ENCODE data around the gene CETN1. TPM values are rescaled to one million over a fixed set of nuclear protein-coding genes. Genes with fewer than 3 reads are reported as not detected.
A peak's percentile ranks its signal among the peaks of the same experiment; 100 is the strongest.

CETN1 gene
- total RNA-seq, 1 experiment from 2014 or later, result not detected

DNA sequence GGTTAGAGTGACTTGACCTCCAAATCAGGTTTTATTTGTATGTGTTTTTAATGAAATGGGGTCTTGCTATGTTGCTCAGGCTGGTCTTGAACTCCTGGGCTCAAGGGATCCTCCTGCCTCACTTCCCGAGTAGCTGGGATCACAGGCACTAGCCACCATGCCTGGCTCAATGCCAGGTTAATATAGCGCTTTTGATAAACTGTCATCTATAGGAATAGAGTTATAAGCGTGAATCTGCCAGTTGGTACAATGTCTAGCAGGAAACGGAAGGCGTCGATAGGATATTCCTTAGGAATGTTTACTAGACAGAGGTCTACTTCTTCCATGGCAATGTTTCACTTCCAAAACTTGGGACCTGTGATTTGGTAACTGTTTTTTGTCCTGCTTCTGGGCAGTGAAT, 42.1 kb downstream of the CETN1 start:
- DNase-seq (ENCODE audit: low read depth), result no peak

DNA sequence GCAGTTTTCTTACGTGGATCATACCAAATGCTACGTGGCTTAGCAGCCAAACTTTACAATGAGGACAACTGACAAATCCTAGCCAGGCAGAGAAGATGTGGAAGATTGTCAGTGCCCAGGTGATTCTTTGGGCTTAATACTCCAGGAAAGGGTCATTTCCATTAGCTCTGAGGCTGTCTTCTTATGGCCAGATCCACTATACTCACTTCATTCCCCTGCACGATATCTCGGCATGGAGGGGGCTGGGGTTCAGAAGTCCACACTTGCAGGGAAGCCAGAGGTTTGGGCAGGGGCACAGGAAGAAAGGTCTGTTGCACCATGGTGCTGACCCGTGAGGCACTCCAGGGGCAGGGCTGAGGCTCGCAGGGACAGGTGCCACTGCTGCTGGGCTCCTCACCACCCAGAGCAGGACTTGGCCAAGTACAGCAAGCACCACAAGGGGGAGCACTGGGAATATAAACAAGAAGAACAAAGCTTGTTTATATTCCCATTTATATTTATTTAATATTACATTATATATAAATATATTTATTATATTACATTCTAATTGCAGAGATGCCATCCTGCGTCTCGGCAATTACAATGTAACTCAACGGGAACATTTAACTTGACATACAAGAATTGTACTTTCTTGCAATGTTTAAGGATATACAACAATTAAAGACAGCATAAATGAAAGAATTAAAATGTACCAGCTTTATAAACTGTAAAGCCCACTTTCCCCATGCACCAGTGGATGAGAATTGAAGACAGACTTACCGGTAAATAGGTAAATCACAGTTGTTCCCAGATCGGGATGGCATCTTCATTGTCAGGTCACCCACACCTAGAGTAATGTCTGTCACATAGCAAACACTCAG, 43.8 kb downstream of the CETN1 start:
- DNase-seq (ENCODE audit: low read depth), result peak; percentile 40

DNA sequence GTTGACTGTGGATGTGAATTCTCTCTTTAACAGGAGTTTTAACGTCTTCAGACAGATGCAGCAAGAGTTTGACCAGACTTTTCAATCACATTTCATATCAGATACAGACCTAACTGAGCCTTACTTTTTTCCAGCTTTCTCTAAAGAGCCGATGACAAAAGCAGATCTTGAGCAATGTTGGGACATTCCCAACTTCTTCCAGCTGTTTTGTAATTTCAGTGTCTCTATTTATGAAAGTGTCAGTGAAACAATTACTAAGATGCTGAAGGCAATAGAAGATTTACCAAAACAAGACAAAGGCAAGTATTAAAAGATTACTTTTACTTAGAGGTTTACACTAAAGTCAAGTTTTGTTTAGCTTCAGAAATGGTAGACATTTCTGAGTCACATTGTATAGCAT, 47.1 kb downstream of the CETN1 start:
- DNase-seq (ENCODE audit: low read depth), result no peak

DNA sequence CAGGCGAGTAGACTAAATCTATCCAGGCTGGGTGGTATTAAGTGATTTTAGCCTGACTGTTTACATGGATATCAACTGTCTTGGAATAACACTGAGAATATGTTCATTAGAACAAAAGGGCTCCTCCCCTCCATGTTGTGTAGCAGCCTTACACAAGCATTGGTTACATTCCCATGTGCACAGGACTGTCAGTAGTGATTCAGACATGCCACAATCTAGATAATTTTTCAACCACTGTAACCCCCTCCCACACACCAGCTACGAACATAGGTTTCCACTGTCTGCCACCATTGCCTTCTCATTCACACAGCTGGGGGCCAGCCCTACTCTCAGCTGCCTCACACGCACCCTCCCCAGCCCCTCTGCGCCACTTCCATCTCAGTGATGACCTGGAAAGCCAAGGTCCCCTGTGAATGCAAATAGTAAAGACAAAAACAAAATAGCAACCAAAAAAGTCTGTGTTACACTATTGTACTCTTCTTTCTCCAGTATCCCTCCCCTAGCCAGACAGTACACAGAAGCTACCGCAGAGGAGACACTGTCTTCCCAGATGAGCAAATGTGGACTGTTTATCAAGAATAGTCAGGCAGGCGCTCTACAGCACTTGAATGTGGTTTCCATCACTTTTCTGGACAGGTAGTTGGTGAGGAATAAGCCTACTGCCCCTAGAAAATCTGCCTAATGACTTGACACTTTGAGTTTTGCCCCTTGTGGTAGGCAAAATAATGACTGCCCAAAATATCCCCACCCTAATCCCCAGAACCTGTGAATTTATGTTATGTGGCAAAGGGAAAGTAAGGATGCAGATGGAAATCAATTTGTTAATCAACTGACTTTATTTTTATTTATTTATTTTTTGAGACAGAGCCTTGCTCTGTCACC, 49.3 kb downstream of the CETN1 start:
- peak; percentile 6 for DNase-seq (ENCODE audit: low read depth)

DNA sequence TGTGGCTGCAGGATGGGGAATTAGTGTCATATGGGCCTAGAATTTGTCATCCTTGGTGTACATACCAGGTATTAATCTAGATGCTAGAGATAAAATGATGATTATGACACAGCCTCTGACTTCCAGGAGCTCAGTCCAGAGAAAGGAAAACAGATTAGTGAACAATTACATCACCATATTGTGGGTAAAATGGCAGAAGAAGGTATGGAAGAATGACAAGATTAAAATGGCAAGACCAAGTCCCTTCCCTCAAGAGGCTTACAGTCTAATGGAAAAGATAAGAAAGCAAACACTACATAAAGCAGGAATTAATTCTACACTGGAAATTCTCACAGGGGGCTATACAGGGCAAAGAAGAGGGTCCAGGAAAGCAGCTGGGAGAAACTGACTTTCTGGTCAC, 51.4 kb downstream of the CETN1 start:
- no peak for DNase-seq (ENCODE audit: low read depth)

Other genes starting within 250 kb of the CETN1 start
- 1.7 and 2.6 TPM in 2 replicates for gene COLEC12, start 79.7 kb upstream of the CETN1 start, total RNA-seq (2014; rRNA removed; shearing (Covaris generic))
- not detected in 2 replicates for gene CLUL1, start 16.6 kb downstream of the CETN1 start, total RNA-seq (2014; rRNA removed; shearing (Covaris generic))
- gene TYMS, start 77.3 kb downstream of the CETN1 start, total RNA-seq (2014; rRNA removed; shearing (Covaris generic)), result 14.1 and 20.9 TPM in 2 replicates
- 13.4 and 15.3 TPM in 2 replicates for gene ENOSF1, start 132.2 kb downstream of the CETN1 start, total RNA-seq (2014; rRNA removed; shearing (Covaris generic))
- 43.8 and 48.8 TPM in 2 replicates for gene YES1, start 231.9 kb downstream of the CETN1 start, total RNA-seq (2014; rRNA removed; shearing (Covaris generic))

All from Daoy (cell line).